ENCODE results near the gene FRK. TPM values are rescaled to one million over a fixed set of nuclear protein-coding genes. Genes with fewer than 3 reads are reported as not detected.

FRK gene
- polyA plus RNA-seq, 3 donors = not detected

DNA sequence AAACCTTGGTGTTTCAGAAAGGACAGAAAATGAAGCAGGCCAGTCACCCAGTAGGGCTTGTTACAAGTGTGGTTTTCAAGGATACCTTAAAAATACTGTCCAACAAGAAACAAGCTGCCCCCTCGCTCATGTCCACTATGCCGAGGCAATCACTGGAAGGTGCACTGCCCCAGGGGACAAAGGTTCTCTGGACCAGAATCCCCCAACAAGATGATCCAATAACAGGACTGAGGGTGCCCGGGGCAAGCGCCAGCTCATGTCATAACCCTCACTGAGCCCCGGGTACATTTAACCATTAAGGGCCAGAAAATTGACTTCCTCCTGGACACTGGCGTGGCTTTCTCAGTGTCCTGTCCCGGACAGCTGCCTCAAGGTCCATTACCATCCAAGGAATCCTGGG is 33.4 kb upstream of the FRK start:
- Mint-ChIP-seq H3K36me3 (no peaks in the 10 kb centered on the region), H3K27me3 (ENCODE audit: low read depth in 3 of 3) (peaks cover 1 to 7% (median 2%) of the 10 kb centered on the region in 3 donors), H3K27ac (no peak overlapping the region), H3K4me1 (peaks cover 4% of the 10 kb centered on the region), H3K4me3 (no peak overlapping the region), H3K9me3 (peaks cover 10 to 22% (median 15%) of the 10 kb centered on the region in 7 donors)
- WGBS (ENCODE audit: insufficient coverage) = 100% methylated on average over 4 of the region's 7 CpGs
- TF ChIP-seq, protein P1, sequence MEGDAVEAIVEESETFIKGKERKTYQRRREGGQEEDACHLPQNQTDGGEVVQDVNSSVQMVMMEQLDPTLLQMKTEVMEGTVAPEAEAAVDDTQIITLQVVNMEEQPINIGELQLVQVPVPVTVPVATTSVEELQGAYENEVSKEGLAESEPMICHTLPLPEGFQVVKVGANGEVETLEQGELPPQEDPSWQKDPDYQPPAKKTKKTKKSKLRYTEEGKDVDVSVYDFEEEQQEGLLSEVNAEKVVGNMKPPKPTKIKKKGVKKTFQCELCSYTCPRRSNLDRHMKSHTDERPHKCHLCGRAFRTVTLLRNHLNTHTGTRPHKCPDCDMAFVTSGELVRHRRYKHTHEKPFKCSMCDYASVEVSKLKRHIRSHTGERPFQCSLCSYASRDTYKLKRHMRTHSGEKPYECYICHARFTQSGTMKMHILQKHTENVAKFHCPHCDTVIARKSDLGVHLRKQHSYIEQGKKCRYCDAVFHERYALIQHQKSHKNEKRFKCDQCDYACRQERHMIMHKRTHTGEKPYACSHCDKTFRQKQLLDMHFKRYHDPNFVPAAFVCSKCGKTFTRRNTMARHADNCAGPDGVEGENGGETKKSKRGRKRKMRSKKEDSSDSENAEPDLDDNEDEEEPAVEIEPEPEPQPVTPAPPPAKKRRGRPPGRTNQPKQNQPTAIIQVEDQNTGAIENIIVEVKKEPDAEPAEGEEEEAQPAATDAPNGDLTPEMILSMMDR (IDR thresholded peaks at IDR 0.05) = no peak
- Histone ChIP-seq H3K27me3 (ENCODE audit: control insufficient read depth in 2 of 2, insufficient read depth in 2 of 2, low read length in 2 of 2) (no peaks in the 10 kb centered on the region), H3K27ac (ENCODE audit: low read depth in 1 of 2, low read length in 2 of 2) (no peak overlapping the region), H3K4me3 (replicated peaks in 1 of 3; ENCODE audit: low read depth in 2 of 3, low read length in 3 of 3) (no peak overlapping the region), H4K20me1 (ENCODE audit: insufficient read depth, low read length) (no peaks in the 10 kb centered on the region), H3K9me3 (replicated peaks in 1 of 2; ENCODE audit: control insufficient read depth in 1 of 2, insufficient read depth in 1 of 2, low read length in 2 of 2) (peaks cover 10 to 12% of the 10 kb centered on the region in 2 donors), H3K4me1 (ENCODE audit: control insufficient read depth in 1 of 2, insufficient read depth in 2 of 2, low read length in 2 of 2) (no peaks in the 10 kb centered on the region), H3K36me3 (replicated peaks in 1 of 2; ENCODE audit: control insufficient read depth in 1 of 2, insufficient read depth in 2 of 2, low read length in 2 of 2) (no peaks in the 10 kb centered on the region), H2AFZ (ENCODE audit: insufficient read depth, low read depth, low read length, poor library complexity, severe bottlenecking) (no peak overlapping the region), H3K4me2 (replicated peaks; ENCODE audit: extremely low read depth, low read length, poor library complexity, severe bottlenecking) (no peak overlapping the region), H3K9ac (ENCODE audit: insufficient read depth, low read length, poor library complexity, severe bottlenecking) (no peak overlapping the region), H3K79me2 (ENCODE audit: insufficient read depth, low read length) (no peaks in the 10 kb centered on the region)
- DNase-seq = no peak
- intact Hi-C loops (cut with micrococcal nuclease) = no loop called here

DNA sequence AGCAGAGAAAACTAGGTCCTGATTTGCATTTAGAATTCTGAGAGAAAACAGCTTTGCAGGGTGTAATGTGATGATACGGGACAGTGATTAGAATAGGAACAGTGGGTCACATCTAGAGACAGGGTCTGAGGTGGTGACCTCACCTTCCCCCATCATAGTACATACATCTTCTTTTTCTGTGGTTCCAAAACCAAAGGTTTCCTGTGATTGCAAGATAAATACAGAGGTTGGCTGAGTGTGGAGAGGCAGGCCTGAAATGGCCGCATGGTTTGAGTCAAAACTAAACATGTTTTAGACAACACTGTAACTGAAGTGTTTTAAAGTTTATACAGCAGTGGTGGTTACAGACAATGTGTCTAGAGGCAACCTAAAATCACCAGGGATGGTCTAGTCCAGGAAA is 29.6 kb upstream of the FRK start:
- Mint-ChIP-seq H3K27ac (no peak overlapping the region), H3K4me1 (no peaks in the 10 kb centered on the region), H3K9me3 (peaks cover 0 to 8% (median 3%) of the 10 kb centered on the region in 7 donors), H3K27me3 (ENCODE audit: low read depth in 3 of 3) (peaks cover 2 to 7% (median 4%) of the 10 kb centered on the region in 3 donors), H3K36me3 (no peaks in the 10 kb centered on the region), H3K4me3 (no peak overlapping the region)
- WGBS (ENCODE audit: insufficient coverage) = no CpG with 5 or more reads among the region's 2 CpGs
- Histone ChIP-seq H3K27ac (ENCODE audit: low read depth in 1 of 2, low read length in 2 of 2) (no peak overlapping the region), H3K4me1 (ENCODE audit: control insufficient read depth in 1 of 2, insufficient read depth in 2 of 2, low read length in 2 of 2) (no peaks in the 10 kb centered on the region), H2AFZ (ENCODE audit: insufficient read depth, low read depth, low read length, poor library complexity, severe bottlenecking) (no peak overlapping the region), H3K36me3 (replicated peaks in 1 of 2; ENCODE audit: control insufficient read depth in 1 of 2, insufficient read depth in 2 of 2, low read length in 2 of 2) (no peaks in the 10 kb centered on the region), H3K4me3 (replicated peaks in 1 of 3; ENCODE audit: low read depth in 2 of 3, low read length in 3 of 3) (no peak overlapping the region), H3K9me3 (replicated peaks in 1 of 2; ENCODE audit: control insufficient read depth in 1 of 2, insufficient read depth in 1 of 2, low read length in 2 of 2) (no peaks in the 10 kb centered on the region), H4K20me1 (ENCODE audit: insufficient read depth, low read length) (no peaks in the 10 kb centered on the region), H3K9ac (ENCODE audit: insufficient read depth, low read length, poor library complexity, severe bottlenecking) (no peak overlapping the region), H3K79me2 (ENCODE audit: insufficient read depth, low read length) (no peaks in the 10 kb centered on the region), H3K4me2 (replicated peaks; ENCODE audit: extremely low read depth, low read length, poor library complexity, severe bottlenecking) (no peak overlapping the region), H3K27me3 (ENCODE audit: control insufficient read depth in 2 of 2, insufficient read depth in 2 of 2, low read length in 2 of 2) (no peaks in the 10 kb centered on the region)
- TF ChIP-seq, protein P1 (IDR thresholded peaks at IDR 0.05) = no peak
- no peak for DNase-seq
- intact Hi-C loops (cut with micrococcal nuclease) = no loop called here
